ENCODE measurements around the gene TBCE. TPM values are rescaled to one million over a fixed set of nuclear protein-coding genes. Genes with fewer than 3 reads are reported as not detected.

The TBCE gene, protein sequence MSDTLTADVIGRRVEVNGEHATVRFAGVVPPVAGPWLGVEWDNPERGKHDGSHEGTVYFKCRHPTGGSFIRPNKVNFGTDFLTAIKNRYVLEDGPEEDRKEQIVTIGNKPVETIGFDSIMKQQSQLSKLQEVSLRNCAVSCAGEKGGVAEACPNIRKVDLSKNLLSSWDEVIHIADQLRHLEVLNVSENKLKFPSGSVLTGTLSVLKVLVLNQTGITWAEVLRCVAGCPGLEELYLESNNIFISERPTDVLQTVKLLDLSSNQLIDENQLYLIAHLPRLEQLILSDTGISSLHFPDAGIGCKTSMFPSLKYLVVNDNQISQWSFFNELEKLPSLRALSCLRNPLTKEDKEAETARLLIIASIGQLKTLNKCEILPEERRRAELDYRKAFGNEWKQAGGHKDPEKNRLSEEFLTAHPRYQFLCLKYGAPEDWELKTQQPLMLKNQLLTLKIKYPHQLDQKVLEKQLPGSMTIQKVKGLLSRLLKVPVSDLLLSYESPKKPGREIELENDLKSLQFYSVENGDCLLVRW
- total RNA-seq (10 to 100 TPM; 17.0 to 17.5 TPM), polyA plus RNA-seq (10 to 100 TPM; 18.6 to 19.1 TPM)

DNA sequence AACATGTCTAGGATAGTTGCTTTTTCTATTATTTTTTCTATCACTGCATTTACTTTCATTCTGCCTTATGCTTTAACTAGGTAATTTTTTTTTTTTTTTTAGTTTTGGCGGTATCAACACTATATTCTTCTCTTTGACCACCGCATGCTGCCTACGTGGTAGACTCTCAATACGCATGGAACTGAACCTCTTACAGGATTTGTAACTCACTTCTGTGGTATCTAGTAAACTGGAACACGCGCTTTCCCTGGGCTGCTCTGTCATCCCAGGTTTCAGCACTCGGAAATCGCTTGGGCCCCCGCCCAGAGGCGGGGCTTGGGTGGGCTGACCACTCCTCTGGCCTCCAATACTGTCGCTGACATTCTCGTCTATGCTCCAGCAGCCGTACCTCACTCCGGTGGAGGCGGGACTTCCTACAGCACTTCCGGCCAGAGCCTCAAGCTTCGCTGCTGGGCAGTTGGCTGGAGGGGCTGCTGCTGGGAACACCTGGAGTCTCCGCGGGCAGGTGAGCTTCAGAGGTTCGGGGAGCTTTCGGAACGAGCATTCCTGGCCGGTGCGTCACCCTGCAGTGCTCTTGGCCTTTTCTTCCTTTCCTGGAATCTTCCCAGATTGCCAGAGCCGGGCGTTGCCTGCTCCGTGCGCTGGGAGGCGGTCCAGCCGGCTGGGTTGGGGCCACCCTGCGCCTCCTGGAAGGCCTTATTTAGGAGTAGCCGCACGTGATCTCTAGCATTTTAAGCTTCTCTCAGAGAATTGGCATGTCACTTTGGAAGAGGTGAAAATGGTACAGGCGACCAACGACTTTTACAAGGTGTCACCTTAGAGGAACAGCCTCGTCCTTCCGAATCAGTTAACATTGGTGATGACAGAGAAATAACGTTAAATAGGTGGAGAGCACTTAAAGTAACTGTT, at the start of gene TBCE:
TSS of gene TBCE (plus strand) at position 428 of the 909 bp plus-strand sequence. CDS start 12,623 bp downstream, outside the sequence.
- ChIA-PET CTCF (ENCODE audit: partially characterized antibody) (interaction anchor here (1.2 to 2.2 kb wide), 3 partner anchors 38 to 120 kb away, joined by 3 to 8 read pairs (median 4); partner anchors contain the start of genes ARID4B and GGPS1), POLR2A (ENCODE audit: partially characterized antibody) (interaction anchor here (0.9 to 1.6 kb wide), 6 partner anchors 12 to 207 kb away, joined by 3 to 6 read pairs (median 4); partner anchors contain the start of genes GGPS1 and RBM34)
- H3K4me1 Mint-ChIP-seq: peaks cover 17 to 43% (median 31%) of the 10 kb centered on the region in 4 donors
- Histone ChIP-seq H3K27ac (ENCODE audit: low read depth, low read length) (peak within 1 kb of the TSS; percentile 71), H3K9me3 (ENCODE audit: control insufficient read depth in 1 of 2, low read length in 2 of 2) (no peaks in the 10 kb centered on the region), H3K4me3 (ENCODE audit: low read length in 2 of 2) (peak within 1 kb of the TSS; percentile 59 to 67), H3K27me3 (ENCODE audit: insufficient read depth, low read length) (no peaks in the 10 kb centered on the region), H3K36me3 (ENCODE audit: insufficient read depth, low read length) (no peaks in the 10 kb centered on the region), H3K4me1 (ENCODE audit: insufficient read depth, low read length) (peaks cover 20% of the 10 kb centered on the region)
- H3K27me3 Mint-ChIP-seq: no peaks in the 10 kb centered on the region
- H3K36me3 Mint-ChIP-seq: peaks cover 0 to 9% of the 10 kb centered on the region in 2 donors
- H3K27ac Mint-ChIP-seq: peak within 1 kb of the TSS; percentile 84 to 98 (median 95)
- H3K4me3 Mint-ChIP-seq: peak within 1 kb of the TSS; percentile 97 to 100 (median 98)
- no peaks in the 10 kb centered on the region for H3K9me3 Mint-ChIP-seq
- intact Hi-C loops (cut with micrococcal nuclease): loop anchor here (1.0 to 2.0 kb wide), 4 partner anchors 30 to 206 kb away; partner anchors contain the start of genes ARID4B, GGPS1 and RBM34
- peak; percentile 74 to 82 (median 76) for DNase-seq

DNA sequence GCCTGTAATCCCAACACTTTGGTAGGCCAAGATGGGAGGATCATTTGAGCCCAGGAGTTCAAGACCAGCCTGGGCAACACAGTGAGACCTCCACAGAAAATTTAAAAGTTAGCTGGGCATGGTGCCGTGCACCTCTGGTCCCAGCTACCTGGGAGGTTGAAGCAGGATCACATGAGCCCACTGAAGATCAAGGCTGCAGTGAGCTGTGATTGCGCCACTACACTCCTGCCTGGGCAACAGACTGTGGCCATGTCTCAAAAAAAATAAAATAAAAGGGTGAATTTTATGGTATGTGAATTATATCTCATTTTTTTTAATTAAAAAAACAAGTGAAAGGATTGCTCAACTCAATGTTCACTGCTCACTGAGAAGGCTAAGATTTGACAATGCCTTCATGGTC, 48.0 kb upstream of the TBCE start:
- peaks cover 94% of the 10 kb centered on the region for H3K4me1 ChIP-seq (ENCODE audit: insufficient read depth, low read length)
- H3K27me3 Mint-ChIP-seq: no peaks in the 10 kb centered on the region
- H3K4me3 Mint-ChIP-seq: peak overlapping the region in 2 of 8 donors; percentile 40 to 69
- H3K4me1 Mint-ChIP-seq: peaks cover 58 to 81% (median 68%) of the 10 kb centered on the region in 4 donors
- intact Hi-C loops (cut with micrococcal nuclease): no loop called here
- CTCF ChIA-PET (ENCODE audit: partially characterized antibody): interaction anchor here (1.1 to 1.2 kb wide), 2 partner anchors 16 to 97 kb away, joined by 3 read pairs; no protein-coding TSS in a partner anchor
- H3K36me3 ChIP-seq (ENCODE audit: insufficient read depth, low read length): peaks cover 5% of the 10 kb centered on the region
- peaks cover 28 to 46% of the 10 kb centered on the region in 2 donors for H3K36me3 Mint-ChIP-seq
- peak overlapping the region in 5 of 7 donors; percentile 35 to 82 (median 66) for H3K27ac Mint-ChIP-seq
- DNase-seq: no peak
- H3K9me3 Mint-ChIP-seq: no peaks in the 10 kb centered on the region
- POLR2A ChIA-PET (ENCODE audit: partially characterized antibody): interaction anchor here (2.2 kb wide), 1 partner anchor 15 kb away, joined by 5 read pairs; no protein-coding TSS in a partner anchor
- H3K9me3 ChIP-seq (ENCODE audit: control insufficient read depth in 1 of 2, low read length in 2 of 2): no peaks in the 10 kb centered on the region
- H3K27ac ChIP-seq (ENCODE audit: low read depth, low read length): no peak overlapping the region
- no peak overlapping the region for H3K4me3 ChIP-seq (ENCODE audit: low read length in 2 of 2)
- no peaks in the 10 kb centered on the region for H3K27me3 ChIP-seq (ENCODE audit: insufficient read depth, low read length)

DNA sequence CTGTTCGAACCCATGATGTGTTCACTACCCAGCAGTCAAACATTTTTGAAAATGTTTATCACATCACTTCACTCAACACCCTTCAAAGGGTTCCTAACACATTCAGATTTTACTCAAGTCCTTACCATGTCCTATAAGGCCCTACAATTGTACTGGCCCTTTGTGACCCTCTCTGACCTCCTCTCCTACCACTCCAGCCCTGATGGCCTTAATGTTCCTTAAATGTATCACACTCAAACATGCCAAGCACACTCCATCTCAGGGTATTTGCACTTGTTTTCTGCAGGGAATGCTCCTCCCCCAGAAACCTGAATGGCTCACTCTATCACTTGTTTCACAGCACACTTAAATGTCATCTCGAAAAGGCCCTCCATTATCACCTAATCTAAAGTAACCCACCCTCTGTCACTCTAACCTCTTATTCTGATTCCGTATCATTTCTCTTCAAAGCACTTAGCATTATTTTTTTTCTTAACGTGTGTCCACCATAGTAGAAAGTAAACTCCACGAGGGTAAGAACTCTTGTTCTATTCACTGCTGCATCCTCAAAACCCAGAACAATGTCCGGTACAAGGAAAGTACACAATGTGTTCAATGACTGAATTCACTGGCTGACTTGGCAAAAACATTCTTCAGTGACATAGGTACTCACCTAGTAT, 46.6 kb upstream of the TBCE start:
- intact Hi-C loops (cut with micrococcal nuclease): loop anchor here (2.0 kb wide), 1 partner anchor 16 kb away; no protein-coding TSS in a partner anchor
- CTCF ChIA-PET (ENCODE audit: partially characterized antibody): no interaction called here
- peak overlapping the region; percentile 7 to 87 (median 69) for H3K27ac Mint-ChIP-seq

DNA sequence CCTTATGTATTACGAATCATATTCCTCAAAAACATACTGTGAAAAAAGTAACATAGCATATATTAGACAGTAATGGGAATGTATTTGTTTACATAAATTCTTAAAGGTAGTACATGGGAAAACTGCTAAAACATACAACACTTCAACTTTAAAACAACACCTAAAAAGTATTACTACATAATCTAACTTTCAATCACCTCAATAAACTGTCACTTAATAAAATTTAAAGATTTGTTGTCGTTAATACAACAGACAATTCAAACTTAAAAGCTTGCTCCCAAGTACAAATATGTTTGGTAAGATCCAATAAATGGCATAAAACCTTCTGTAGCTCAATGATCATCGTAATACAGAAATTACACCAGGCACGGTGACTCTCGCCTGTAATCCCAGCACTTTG, 42.9 kb upstream of the TBCE start:
- Mint-ChIP-seq H3K4me1 (peaks cover 40 to 70% (median 57%) of the 10 kb centered on the region in 4 donors), H3K9me3 (peaks cover 0 to 6% (median 0%) of the 10 kb centered on the region in 8 donors), H3K27me3 (no peaks in the 10 kb centered on the region), H3K36me3 (peaks cover 23 to 54% of the 10 kb centered on the region in 2 donors), H3K4me3 (peak overlapping the region; percentile 74 to 99 (median 98)), H3K27ac (peak overlapping the region in 6 of 7 donors; percentile 53 to 89 (median 75))
- DNase-seq: no peak
- CTCF ChIA-PET (ENCODE audit: partially characterized antibody): interaction anchor here (1.4 to 1.5 kb wide), 2 partner anchors 49 to 59 kb away, joined by 3 read pairs; no protein-coding TSS in a partner anchor
- H3K4me1 ChIP-seq (ENCODE audit: insufficient read depth, low read length): peaks cover 72% of the 10 kb centered on the region
- intact Hi-C loops (cut with micrococcal nuclease): no loop called here
- no peaks in the 10 kb centered on the region for H3K27me3 ChIP-seq (ENCODE audit: insufficient read depth, low read length)
- H3K4me3 ChIP-seq (ENCODE audit: low read length in 2 of 2): peak overlapping the region in 1 of 2 donors; percentile 34
- POLR2A ChIA-PET (ENCODE audit: partially characterized antibody): interaction anchor here (0.9 to 1.8 kb wide), 3 partner anchors 17 to 164 kb away, joined by 3 to 6 read pairs (median 4); partner anchors contain the start of gene RBM34
- peak overlapping the region; percentile 99 for H3K27ac ChIP-seq (ENCODE audit: low read depth, low read length)
- H3K9me3 ChIP-seq (ENCODE audit: control insufficient read depth in 1 of 2, low read length in 2 of 2): no peaks in the 10 kb centered on the region
- H3K36me3 ChIP-seq (ENCODE audit: insufficient read depth, low read length): no peaks in the 10 kb centered on the region

More for the DNA sequence above, 46.6 kb upstream of the TBCE start:
- Histone ChIP-seq H3K27me3 (ENCODE audit: insufficient read depth, low read length) (no peaks in the 10 kb centered on the region), H3K4me3 (ENCODE audit: low read length in 2 of 2) (no peak overlapping the region), H3K4me1 (ENCODE audit: insufficient read depth, low read length) (peaks cover 95% of the 10 kb centered on the region), H3K9me3 (ENCODE audit: control insufficient read depth in 1 of 2, low read length in 2 of 2) (no peaks in the 10 kb centered on the region), H3K36me3 (ENCODE audit: insufficient read depth, low read length) (peaks cover 5% of the 10 kb centered on the region), H3K27ac (ENCODE audit: low read depth, low read length) (no peak overlapping the region)
- Mint-ChIP-seq H3K36me3 (peaks cover 28 to 55% of the 10 kb centered on the region in 2 donors), H3K9me3 (no peaks in the 10 kb centered on the region), H3K4me1 (peaks cover 55 to 79% (median 69%) of the 10 kb centered on the region in 4 donors), H3K27me3 (no peaks in the 10 kb centered on the region), H3K4me3 (peak overlapping the region in 7 of 8 donors; percentile 4 to 63 (median 33))
- POLR2A ChIA-PET (ENCODE audit: partially characterized antibody): no interaction called here
- no peak for DNase-seq

- no peak for DNase-seq
- POLR2A ChIA-PET (ENCODE audit: partially characterized antibody): interaction anchor here (1.3 to 1.8 kb wide), 2 partner anchors 18 to 20 kb away, joined by 4 to 6 read pairs; no protein-coding TSS in a partner anchor
- peak overlapping the region; percentile 99 for H3K27ac ChIP-seq (ENCODE audit: low read depth, low read length)
Observed at GRCh38 chr1:235325139-235325538, 42.1 kb upstream of the TBCE start.

More at GRCh38 chr1:235325139-235325538, 42.1 kb upstream of the TBCE start:
- Histone ChIP-seq H3K4me1 (ENCODE audit: insufficient read depth, low read length) (peaks cover 74% of the 10 kb centered on the region), H3K27me3 (ENCODE audit: insufficient read depth, low read length) (no peaks in the 10 kb centered on the region), H3K4me3 (ENCODE audit: low read length in 2 of 2) (peak overlapping the region; percentile 15 to 93), H3K9me3 (ENCODE audit: control insufficient read depth in 1 of 2, low read length in 2 of 2) (no peaks in the 10 kb centered on the region), H3K36me3 (ENCODE audit: insufficient read depth, low read length) (no peaks in the 10 kb centered on the region)
- Mint-ChIP-seq H3K36me3 (peaks cover 22 to 51% of the 10 kb centered on the region in 2 donors), H3K4me3 (peak overlapping the region; percentile 94 to 99 (median 98)), H3K27me3 (no peaks in the 10 kb centered on the region), H3K9me3 (peaks cover 0 to 6% (median 0%) of the 10 kb centered on the region in 8 donors), H3K27ac (peak overlapping the region in 6 of 7 donors; percentile 59 to 97 (median 86)), H3K4me1 (peaks cover 37 to 65% (median 52%) of the 10 kb centered on the region in 4 donors)
- intact Hi-C loops (cut with micrococcal nuclease): loop anchor here (5.0 kb wide), 1 partner anchor 848 kb away; the partner anchor contains the start of gene TARBP1
- CTCF ChIA-PET (ENCODE audit: partially characterized antibody): interaction anchor here (0.6 to 1.4 kb wide), 2 partner anchors 59 to 79 kb away, joined by 3 read pairs; no protein-coding TSS in a partner anchor
